GM21447 (cell line): ENCODE results near the gene CCDC148.
"Not testable (repeated sequence)": the region's sequence is repeated elsewhere in the genome, so short reads cannot be mapped to it uniquely, and the experiment has no call there.

ENCODE experiments used
- ATAC-seq: cut with Tn5 transposase; IDR thresholded peaks from one replicate; pipeline ENCODE4 v1.9.1; 2021; ENCODE audit not compliant: unreplicated experiment

Gene CCDC148

GRCh38 chr2:158297606-158298005 is 158.9 kb downstream of the CCDC148 start:
- no peak for ATAC-seq

GRCh38 chr2:158297120-158297519 is 159.4 kb downstream of the CCDC148 start:
- ATAC-seq: no peak

GRCh38 chr2:158293722-158294121 is 162.8 kb downstream of the CCDC148 start:
- ATAC-seq: no peak

GRCh38 chr2:158291544-158292180 is 164.9 kb downstream of the CCDC148 start:
- no peak for ATAC-seq

GRCh38 chr2:158290225-158290624 is 166.3 kb downstream of the CCDC148 start:
- no peak for ATAC-seq

GRCh38 chr2:158276619-158277471 is 179.7 kb downstream of the CCDC148 start:
- ATAC-seq: no peak

GRCh38 chr2:158273791-158274190 is 182.8 kb downstream of the CCDC148 start:
- ATAC-seq: no peak

- ATAC-seq: no peak
Observed at GRCh38 chr2:158270536-158270935, 186.0 kb downstream of the CCDC148 start.

GRCh38 chr2:158269143-158269542 is 187.4 kb downstream of the CCDC148 start:
- ATAC-seq: no peak

- no peak for ATAC-seq
Observed at GRCh38 chr2:158266111-158266510, 190.4 kb downstream of the CCDC148 start.

GRCh38 chr2:158255257-158255656 is 201.3 kb downstream of the CCDC148 start:
- ATAC-seq: no peak

GRCh38 chr2:158253170-158253569 is 203.4 kb downstream of the CCDC148 start:
- no peak for ATAC-seq

GRCh38 chr2:158251356-158251755 is 205.2 kb downstream of the CCDC148 start:
- ATAC-seq: no peak

- no peak for ATAC-seq
Observed at GRCh38 chr2:158243392-158243791, 213.2 kb downstream of the CCDC148 start.

GRCh38 chr2:158242280-158242679 is 214.3 kb downstream of the CCDC148 start:
- no peak for ATAC-seq

- ATAC-seq: no peak
Observed at GRCh38 chr2:158240975-158241374, 215.6 kb downstream of the CCDC148 start.

- no peak for ATAC-seq
Observed at GRCh38 chr2:158239271-158239670, 217.3 kb downstream of the CCDC148 start.

- ATAC-seq: no peak
Observed at GRCh38 chr2:158234497-158234896, 222.1 kb downstream of the CCDC148 start.

GRCh38 chr2:158232476-158232875 is 224.1 kb downstream of the CCDC148 start:
- ATAC-seq: no peak

GRCh38 chr2:158228943-158229508 is 227.5 kb downstream of the CCDC148 start:
- ATAC-seq: no peak

- not testable (repeated sequence) for ATAC-seq
Observed at GRCh38 chr2:158223066-158223465, 233.5 kb downstream of the CCDC148 start.
